Common myeloid progenitor, CD34-positive (primary cell): ENCODE data around the gene TLCD1.

Source experiments
- CTCF ChIA-PET: fragments of 350-600 bp; sonication (Branson Sonifier 250); formaldehyde crosslinking; loops from one replicate; lab custom pipeline; 2021; ENCODE audit warnings: antibody characterized with exemption; lab: Charles Lee
- POLR2A ChIA-PET: fragments of 350-600 bp; sonication (Branson Sonifier 250); formaldehyde crosslinking; loops from one replicate; lab custom pipeline; 2021; ENCODE audit warnings: antibody characterized with exemption; lab: Charles Lee
- DNase-seq, 3 donors: peaks; one replicate each; pipeline versions ENCODE4 v3.0.0 to v3.0.0-alpha.2; 2013
- H3K27ac ChIP-seq, 2 experiments: 1 replicate in 1 of 2; 2 replicates in 1 of 2; pipeline ENCODE4 v1.7.0; 2013; ENCODE audit warnings: inconsistent platforms in 2 of 2, low read length in 2 of 2, mild to moderate bottlenecking in 2 of 2, low read depth in 1 of 2, moderate library complexity in 1 of 2; ENCODE audit not compliant: severe bottlenecking in 2 of 2, insufficient read depth in 1 of 2, poor library complexity in 1 of 2
- H3K27me3 ChIP-seq, 5 experiments: replicated peaks in 2 of 5; 1 replicate in 3 of 5; 2 replicates in 2 of 5; pipeline versions ENCODE4 v1.6.1 to v1.7.0; 2013; ENCODE audit warnings: low read length in 4 of 5, mild to moderate bottlenecking in 2 of 5, moderate library complexity in 2 of 5, inconsistent platforms in 1 of 5; ENCODE audit not compliant: insufficient read depth in 5 of 5, control insufficient read depth in 4 of 5
- H3K36me3 ChIP-seq, 4 experiments: 1 replicate in 2 of 4; 2 replicates in 2 of 4; pipeline versions ENCODE4 v1.6.1 to v1.7.0; 2013; ENCODE audit warnings: low read length in 3 of 4, control low read depth in 1 of 4, mild to moderate bottlenecking in 1 of 4; ENCODE audit not compliant: control insufficient read depth in 4 of 4, insufficient read depth in 4 of 4
- H3K4me1 ChIP-seq, 4 experiments: 1 replicate in 3 of 4; 2 replicates in 1 of 4; pipeline versions ENCODE4 v1.6.1 to v1.7.1; 2013; ENCODE audit warnings: low read length in 3 of 4, mild to moderate bottlenecking in 3 of 4, control low read depth in 1 of 4, inconsistent platforms in 1 of 4, moderate library complexity in 1 of 4; ENCODE audit not compliant: control insufficient read depth in 4 of 4, insufficient read depth in 4 of 4; ENCODE audit errors: control extremely low read depth in 1 of 4
- H3K4me3 ChIP-seq, 7 experiments: 1 replicate in 4 of 7; 2 replicates in 3 of 7; pipeline versions ENCODE4 v1.5.1 to v1.7.0; 2013; ENCODE audit warnings: mild to moderate bottlenecking in 7 of 7, low read length in 6 of 7, moderate library complexity in 6 of 7, inconsistent platforms in 2 of 7, low read depth in 2 of 7, control low read depth in 1 of 7; ENCODE audit not compliant: insufficient read depth in 4 of 7, control insufficient read depth in 1 of 7; ENCODE audit errors: extremely low read depth in 1 of 7
- H3K9me3 ChIP-seq, 5 experiments: 1 replicate in 4 of 5; 2 replicates in 1 of 5; pipeline versions ENCODE4 v1.6.1 to v1.7.1; 2013; ENCODE audit warnings: low read length in 4 of 5, mild to moderate bottlenecking in 2 of 5, inconsistent platforms in 1 of 5, low read depth in 1 of 5, moderate library complexity in 1 of 5; ENCODE audit not compliant: control insufficient read depth in 4 of 5, insufficient read depth in 2 of 5; ENCODE audit errors: control extremely low read depth in 1 of 5
- WGBS: methylation state at CpG from one replicate; pipeline ENCODE4 v1.1.5; 2013; ENCODE audit not compliant: insufficient coverage; 5-methylcytosine and 5-hydroxymethylcytosine counted together

TLCD1 gene

DNA sequence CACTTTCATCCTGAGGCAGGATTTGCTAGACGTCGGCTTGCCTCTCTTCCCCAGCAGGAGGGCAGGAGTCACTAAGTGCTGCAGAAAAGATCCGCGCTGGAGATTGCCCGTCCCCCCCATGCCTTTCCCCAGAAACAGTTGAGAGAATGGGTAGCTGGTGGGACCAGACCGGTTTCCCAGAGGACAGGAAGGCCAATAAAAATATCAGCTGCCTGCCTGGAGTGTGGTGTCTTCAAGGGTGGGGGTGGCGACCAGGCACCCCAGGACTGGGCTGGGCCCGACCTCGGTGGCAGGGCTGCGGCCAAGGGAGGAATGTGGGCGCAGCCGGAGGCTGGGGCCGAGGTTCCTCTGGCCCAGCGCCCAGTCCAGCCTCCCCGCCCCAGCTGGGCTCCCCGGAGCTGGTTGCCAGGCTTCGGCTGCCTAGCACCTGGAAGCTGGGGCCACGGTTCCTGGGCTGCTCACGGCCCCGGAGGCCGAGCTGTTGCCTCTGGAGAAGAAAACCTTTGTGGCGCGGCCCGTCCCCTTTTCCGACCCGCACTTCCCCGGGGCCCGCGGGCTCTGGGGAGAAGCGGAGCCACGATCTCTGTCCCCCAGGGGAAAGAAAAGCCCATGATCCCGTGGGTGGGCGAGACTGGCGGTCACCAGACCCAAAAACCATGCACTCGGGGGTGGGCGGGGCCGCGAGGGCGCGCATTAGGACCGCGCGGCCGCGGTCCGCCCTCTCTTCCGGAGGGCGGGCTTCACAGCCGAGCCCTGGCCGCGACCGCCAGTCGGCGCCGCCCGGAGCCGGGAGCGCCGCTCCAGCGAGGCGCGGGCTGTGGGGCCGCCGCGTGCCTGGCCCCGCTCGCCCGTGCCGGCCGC is 17.4 kb upstream of the TLCD1 start, which contains the start of gene TRAF4:
Gene TRAF4, plus strand, starts transcription at position 769 of the 861 bp plus-strand sequence. CDS start 102 bp downstream, outside the sequence.
- Histone ChIP-seq H3K27me3 (peaks cover 0 to 4% (median 0%) of the 10 kb centered on the region in 5 experiments), H3K4me1 (peaks cover 6 to 83% (median 79%) of the 10 kb centered on the region in 4 experiments)
- WGBS: under 1% methylated on average over 58 of the region's 70 CpGs

DNA sequence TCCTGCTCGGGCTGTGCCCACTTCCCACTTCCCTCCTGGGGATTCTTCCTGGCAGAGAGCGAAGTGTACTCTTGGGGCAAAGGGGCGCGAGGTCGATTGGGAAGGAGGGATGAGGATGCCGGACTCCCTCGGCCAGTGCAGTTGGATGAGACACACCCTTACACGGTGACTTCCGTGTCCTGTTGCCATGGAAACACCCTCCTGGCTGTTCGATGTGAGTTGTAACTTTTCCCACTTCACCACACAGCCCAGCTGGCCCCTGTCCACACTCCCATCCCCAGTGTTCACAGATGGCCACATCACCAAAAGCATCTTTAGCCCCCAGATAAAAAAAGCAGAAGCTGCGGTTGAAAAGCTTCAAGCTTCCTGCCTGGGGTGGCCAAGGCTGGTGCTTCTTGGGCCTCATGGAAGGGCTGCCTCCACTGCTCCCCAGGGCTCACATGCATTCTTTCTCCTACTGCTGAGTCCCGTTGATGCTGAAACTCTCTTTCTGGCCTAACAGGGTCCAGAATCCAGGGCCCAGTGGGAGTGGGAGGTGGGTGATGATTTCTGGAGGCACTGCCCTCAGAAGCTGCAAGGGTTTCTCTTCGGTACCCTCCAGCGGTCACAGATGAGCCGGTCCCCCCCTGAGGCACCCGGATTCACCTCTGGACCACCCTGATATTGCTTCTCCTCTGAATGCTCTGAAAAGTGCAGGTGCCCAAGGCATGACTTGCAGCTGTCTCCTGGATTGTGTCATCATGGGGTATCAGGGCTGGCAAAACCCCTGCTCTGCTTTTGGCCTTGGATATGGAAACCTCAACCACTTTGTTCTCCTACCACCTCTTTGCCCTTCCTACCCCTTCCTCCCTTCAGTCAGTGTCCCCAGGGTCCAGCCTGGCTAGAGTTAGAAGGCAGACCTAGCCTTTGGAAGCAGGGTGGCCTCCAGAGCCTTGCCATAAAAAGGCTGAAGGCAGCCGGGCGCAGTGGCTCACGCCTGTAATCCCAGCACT is 15.6 kb upstream of the TLCD1 start:
- DNase-seq: peak; percentile 88 to 98 (median 97)
- H3K27me3 ChIP-seq: peaks cover 0 to 4% (median 0%) of the 10 kb centered on the region in 5 experiments
- H3K9me3 ChIP-seq: peaks cover 0 to 3% (median 0%) of the 10 kb centered on the region in 5 experiments
- ChIA-PET CTCF (interaction anchor here (1.3 to 18.9 kb wide), 3 partner anchors 8 to 15 kb away, joined by 4 to 507 read pairs (median 21); partner anchors contain the start of genes NEK8, RPL23A and TLCD1), POLR2A (interaction anchor here (1.1 to 1.7 kb wide), 3 partner anchors 8 to 15 kb away, joined by 3 to 9 read pairs (median 6); partner anchors contain the start of genes NEK8 and TLCD1)
- peak overlapping the region in 4 of 7 experiments; percentile 17 to 38 (median 24) for H3K4me3 ChIP-seq
- WGBS: 28% methylated on average over 12 of the region's 19 CpGs
- peaks cover 0 to 7% (median 0%) of the 10 kb centered on the region in 4 experiments for H3K36me3 ChIP-seq
- H3K27ac ChIP-seq: peak overlapping the region in 1 of 2 experiments; percentile 65
- peaks cover 6 to 82% (median 77%) of the 10 kb centered on the region in 4 experiments for H3K4me1 ChIP-seq

More for the DNA sequence above, 17.4 kb upstream of the TLCD1 start, which contains the start of gene TRAF4:
- peak within 1 kb of the TSS; percentile 1 to 74 for H3K27ac ChIP-seq
- H3K4me3 ChIP-seq: peak within 1 kb of the TSS; percentile 27 to 82 (median 63)
- POLR2A ChIA-PET: interaction anchor here (0.6 to 10.0 kb wide), 2 partner anchors 16 to 477 kb away, joined by 3 to 87 read pairs; partner anchors contain the start of genes NEK8 and TLCD1
- CTCF ChIA-PET: interaction anchor here (0.9 to 18.9 kb wide), 3 partner anchors 9 to 20 kb away, joined by 3 to 507 read pairs (median 21); partner anchors contain the start of genes NEK8, RPL23A and TLCD1
- H3K9me3 ChIP-seq: no peaks in the 10 kb centered on the region
- DNase-seq: peak; percentile 71 to 87 (median 83)
- peaks cover 0 to 25% (median 5%) of the 10 kb centered on the region in 4 experiments for H3K36me3 ChIP-seq

- Histone ChIP-seq H3K27ac (peak overlapping the region in 1 of 2 experiments; percentile 65), H3K27me3 (peaks cover 0 to 4% (median 0%) of the 10 kb centered on the region in 5 experiments), H3K36me3 (no peaks in the 10 kb centered on the region), H3K4me1 (peaks cover 6 to 72% (median 67%) of the 10 kb centered on the region in 4 experiments), H3K9me3 (peaks cover 0 to 3% (median 0%) of the 10 kb centered on the region in 5 experiments), H3K4me3 (peak overlapping the region in 3 of 7 experiments; percentile 2 to 38 (median 16))
- no peak for DNase-seq
- POLR2A ChIA-PET: interaction anchor here (1.1 to 1.7 kb wide), 3 partner anchors 9 to 14 kb away, joined by 3 to 9 read pairs (median 6); partner anchors contain the start of genes NEK8 and TLCD1
- CTCF ChIA-PET: interaction anchor here (1.3 to 18.9 kb wide), 3 partner anchors 9 to 14 kb away, joined by 4 to 507 read pairs (median 21); partner anchors contain the start of genes NEK8, RPL23A and TLCD1
- 76% methylated on average over 9 of the region's 10 CpGs for WGBS
Observed at GRCh38 chr17:28740406-28741357, 14.6 kb upstream of the TLCD1 start.

- DNase-seq: peak; percentile 65 to 95 (median 92)
Observed at GRCh38 chr17:28738680-28739384, 12.8 kb upstream of the TLCD1 start.

More at GRCh38 chr17:28738680-28739384, 12.8 kb upstream of the TLCD1 start:
- Histone ChIP-seq H3K4me1 (peaks cover 3 to 55% (median 50%) of the 10 kb centered on the region in 4 experiments), H3K27me3 (no peaks in the 10 kb centered on the region), H3K36me3 (peaks cover 0 to 5% (median 4%) of the 10 kb centered on the region in 4 experiments), H3K9me3 (peaks cover 0 to 3% (median 0%) of the 10 kb centered on the region in 5 experiments), H3K27ac (no peak overlapping the region), H3K4me3 (no peak overlapping the region)
- CTCF ChIA-PET: interaction anchor here (18.9 kb wide), 1 partner anchor 12 kb away, joined by 507 read pairs; the partner anchor contains the start of genes NEK8, RPL23A and TLCD1
- POLR2A ChIA-PET: interaction anchor here (0.5 to 0.7 kb wide), 2 partner anchors 10 to 24 kb away, joined by 3 to 4 read pairs; partner anchors contain the start of gene NEK8
- 72% methylated on average over 6 of the region's 10 CpGs for WGBS
